H7 (cell line): ENCODE measurements around the gene SPCS3. TPM values are rescaled to one million over a fixed set of nuclear protein-coding genes. Genes with fewer than 3 reads are reported as not detected.
A peak's percentile ranks its signal among the peaks of the same experiment; 100 is the strongest.
"Not testable (repeated sequence)": the region's sequence is repeated elsewhere in the genome, so short reads cannot be mapped to it uniquely, and the experiment has no call there.

ENCODE experiments used
- DNase-seq: peaks from one replicate; pipeline ENCODE4 v3.0.0; 2012
- H3K27me3 ChIP-seq: 2 replicates; pipeline ENCODE4 v1.6.0; 2011; ENCODE audit warnings: mild to moderate bottlenecking, low read length; ENCODE audit not compliant: control insufficient read depth, insufficient read depth
- H3K36me3 ChIP-seq: replicated peaks from 2 replicates; pipeline ENCODE4 v1.5.1; 2011; ENCODE audit warnings: low read length; ENCODE audit not compliant: control insufficient read depth, insufficient read depth
- H3K4me3 ChIP-seq: 2 replicates; pipeline ENCODE4 v1.5.1; 2011; ENCODE audit warnings: low read depth, mild to moderate bottlenecking, control low read depth, low read length, moderate library complexity; ENCODE audit not compliant: insufficient read depth
- total RNA-seq: library from RNA; depleted of rRNA; stranded (reverse); fragments of >200 nt; shearing (Covaris generic); gene quantifications from 2 replicates; pipeline ENCODE4 v1.2.3, GENCODE V29; 2014

SPCS3 gene
- total RNA-seq, 1 experiment from 2014 or later, result 59.4 TPM

- Histone ChIP-seq H3K27me3 (no peaks in the 10 kb centered on the region), H3K4me3 (peak overlapping the region; percentile 30), H3K36me3 (no peaks in the 10 kb centered on the region)
- DNase-seq, result peak; percentile 47
Measured at GRCh38 chr4:176319151-176319703, 539 bp upstream of the SPCS3 start.

- peak overlapping the region; percentile 99 for H3K4me3 ChIP-seq
- H3K36me3 ChIP-seq, result no peaks in the 10 kb centered on the region
- no peaks in the 10 kb centered on the region for H3K27me3 ChIP-seq
- peak; percentile 79 for DNase-seq
Measured at GRCh38 chr4:176320340-176320975, 692 bp downstream of the SPCS3 start.

GRCh38 chr4:176320976-176321361 lies 1.2 kb downstream of the SPCS3 start:
- Histone ChIP-seq H3K36me3 (no peaks in the 10 kb centered on the region), H3K4me3 (peak overlapping the region; percentile 99), H3K27me3 (no peaks in the 10 kb centered on the region)
- no peak for DNase-seq

GRCh38 chr4:176321589-176321988 lies 1.8 kb downstream of the SPCS3 start:
- Histone ChIP-seq H3K4me3 (no peak overlapping the region), H3K27me3 (no peaks in the 10 kb centered on the region), H3K36me3 (no peaks in the 10 kb centered on the region)
- no peak for DNase-seq

GRCh38 chr4:176323511-176324160 lies 3.9 kb downstream of the SPCS3 start:
- Histone ChIP-seq H3K27me3 (no peaks in the 10 kb centered on the region), H3K36me3 (no peaks in the 10 kb centered on the region), H3K4me3 (no peak overlapping the region)
- DNase-seq, result no peak

- H3K36me3 ChIP-seq, DNase-seq, H3K4me3 ChIP-seq, H3K27me3 ChIP-seq: not testable (repeated sequence)
Measured at GRCh38 chr4:176324876-176325275, 5.1 kb downstream of the SPCS3 start.

GRCh38 chr4:176333076-176333475 lies 13.3 kb downstream of the SPCS3 start:
- no peaks in the 10 kb centered on the region; the same call in 1 of the 2 replicates for H3K36me3 ChIP-seq
- no peak for DNase-seq
- H3K27me3 ChIP-seq, result no peaks in the 10 kb centered on the region
- H3K4me3 ChIP-seq, result no peak overlapping the region

GRCh38 chr4:176334066-176334465 lies 14.3 kb downstream of the SPCS3 start:
- H3K36me3 ChIP-seq, result no peaks in the 10 kb centered on the region; the same call in 1 of the 2 replicates

GRCh38 chr4:176335421-176335820 lies 15.7 kb downstream of the SPCS3 start:
- Histone ChIP-seq H3K4me3 (no peak overlapping the region), H3K27me3 (no peaks in the 10 kb centered on the region), H3K36me3 (no peaks in the 10 kb centered on the region; the same call in 1 of the 2 replicates)
- DNase-seq, result no peak

More at GRCh38 chr4:176334066-176334465, 14.3 kb downstream of the SPCS3 start:
- no peak for DNase-seq
- H3K4me3 ChIP-seq, result no peak overlapping the region
- no peaks in the 10 kb centered on the region for H3K27me3 ChIP-seq

GRCh38 chr4:176339936-176340761 lies 20.4 kb downstream of the SPCS3 start:
- no peaks in the 10 kb centered on the region for H3K27me3 ChIP-seq
- DNase-seq, result no peak
- H3K36me3 ChIP-seq, result no peaks in the 10 kb centered on the region
- H3K4me3 ChIP-seq, result no peak overlapping the region

- peak; percentile 17 for DNase-seq
- Histone ChIP-seq H3K36me3 (no peaks in the 10 kb centered on the region), H3K27me3 (no peaks in the 10 kb centered on the region), H3K4me3 (no peak overlapping the region)
Measured at GRCh38 chr4:176340871-176341685, 21.3 kb downstream of the SPCS3 start.

GRCh38 chr4:176342384-176342783 lies 22.6 kb downstream of the SPCS3 start:
- Histone ChIP-seq H3K27me3 (no peaks in the 10 kb centered on the region), H3K36me3 (no peaks in the 10 kb centered on the region), H3K4me3 (no peak overlapping the region)
- no peak for DNase-seq

GRCh38 chr4:176343286-176343685 lies 23.5 kb downstream of the SPCS3 start:
- Histone ChIP-seq H3K36me3 (no peaks in the 10 kb centered on the region), H3K4me3 (no peak overlapping the region), H3K27me3 (no peaks in the 10 kb centered on the region)
- DNase-seq, result no peak

GRCh38 chr4:176345346-176345745 lies 25.6 kb downstream of the SPCS3 start:
- DNase-seq, H3K4me3 ChIP-seq, H3K27me3 ChIP-seq, H3K36me3 ChIP-seq: not testable (repeated sequence)
